K562 (cell line): ENCODE measurements around the gene WDR1. TPM values are rescaled to one million over a fixed set of nuclear protein-coding genes. Genes with fewer than 3 reads are reported as not detected.
A peak's percentile ranks its signal among the peaks of the same experiment; 100 is the strongest.

ENCODE experiments used
- ATAC-seq: fragments of 200-7000 bp; cut with Tn5 transposase; 3 replicates; pipeline ENCODE4 v1.9.1; 2020; ENCODE audit warnings: moderate library complexity
- BruUV-seq: library from RNA; stranded (reverse); fragments of 400-500 nt; replicated peaks from 2 replicates; lab custom pipeline; 2021; lab: Mats Ljungman, UMichigan
- CTCF ChIA-PET: fragments of 300-600 bp; formaldehyde crosslinking; extraction: SDS; loops from one replicate; lab custom pipeline; 2021; ENCODE audit warnings: low intra/inter-chr PET ratio; lab: Yijun Ruan, JAX
- POLR2A ChIA-PET: fragments of 300-600, 350-650 bp; sonication (Branson Sonifier 250); formaldehyde crosslinking; extraction: SDS; loops from one replicate; lab custom pipeline; 2021; ENCODE audit warnings: antibody characterized with exemption, inconsistent platforms; lab: Yijun Ruan, JAX
- DNase-seq, 4 experiments: peaks; one replicate each; pipeline versions ENCODE4 v3.0.0 to v3.0.0-alpha.2; 2011 to 2018; ENCODE audit warnings: low spot score in 3 of 4, mixed read lengths in 3 of 4; ENCODE audit errors: extremely low read depth in 1 of 4
- FAIRE-seq: peaks from 2 replicates; lab custom pipeline; 2011; peaks lifted over from hg19 to GRCh38; lab: Jason Lieb, UNC
- H2AFZ ChIP-seq: 2 replicates; pipeline ENCODE4 v1.6.0; 2011; ENCODE audit warnings: low read depth, low read length, control low read depth, inconsistent platforms
- H3K27ac ChIP-seq: fragments of 200-600 bp; 3 replicates; pipeline ENCODE4 v1.8.0; 2011; ENCODE audit warnings: low read depth, mild to moderate bottlenecking, control low read depth, inconsistent platforms, low read length, moderate library complexity, mixed read lengths; ENCODE audit errors: extremely low read depth
- H3K27me3 ChIP-seq, 2 experiments: fragments of 300-600 bp in 1 of 2; 2 replicates in 1 of 2; 3 replicates in 1 of 2; pipeline versions ENCODE4 v1.6.0 to v1.8.0; 2011; ENCODE audit warnings: inconsistent platforms in 2 of 2, low read length in 2 of 2, mild to moderate bottlenecking in 1 of 2, mixed read lengths in 1 of 2, moderate library complexity in 1 of 2; ENCODE audit not compliant: control insufficient read depth in 2 of 2, insufficient read depth in 2 of 2
- H3K36me3 ChIP-seq: fragments of 300-600 bp; 3 replicates; pipeline ENCODE4 v1.8.0; 2011; ENCODE audit warnings: mild to moderate bottlenecking, low read length, inconsistent platforms; ENCODE audit not compliant: control insufficient read depth, insufficient read depth
- H3K4me1 ChIP-seq, 2 experiments: fragments of 200-600 bp in 1 of 2; replicated peaks in 1 of 2; 2 replicates in 1 of 2; 3 replicates in 1 of 2; pipeline versions ENCODE4 v1.5.1 to v1.8.0; 2011; ENCODE audit warnings: inconsistent platforms in 2 of 2, low read length in 2 of 2, mild to moderate bottlenecking in 1 of 2, mixed read lengths in 1 of 2, moderate library complexity in 1 of 2; ENCODE audit not compliant: control insufficient read depth in 2 of 2, insufficient read depth in 2 of 2
- H3K4me2 ChIP-seq: 2 replicates; pipeline ENCODE4 v1.6.1; 2011; ENCODE audit warnings: low read length, control low read depth, inconsistent platforms, mixed read lengths; ENCODE audit not compliant: insufficient read depth
- H3K4me3 ChIP-seq: fragments of 200-600 bp; sonication (generic), shearing (Covaris generic); 2 replicates; pipeline ENCODE4 v1.5.1; 2016; ENCODE audit warnings: control low read depth, inconsistent platforms
- H3K79me2 ChIP-seq: fragments of 200-600 bp; 3 replicates; pipeline ENCODE4 v1.8.0; 2011; ENCODE audit warnings: low read length, inconsistent platforms; ENCODE audit not compliant: control insufficient read depth, insufficient read depth
- H3K9ac ChIP-seq, 2 experiments: 2 replicates each; pipeline versions ENCODE4 v1.6.0 to v1.6.1; 2011; ENCODE audit warnings: low read depth in 2 of 2, low read length in 2 of 2, control low read depth in 1 of 2, inconsistent platforms in 1 of 2, mild to moderate bottlenecking in 1 of 2, mixed read lengths in 1 of 2; ENCODE audit not compliant: insufficient read depth in 1 of 2
- H3K9me1 ChIP-seq: one replicate; pipeline ENCODE4 v1.6.0; 2011; ENCODE audit warnings: inconsistent platforms, mild to moderate bottlenecking, low read length, moderate library complexity; ENCODE audit not compliant: control insufficient read depth, insufficient read depth
- H3K9me3 ChIP-seq: replicated peaks from 2 replicates; pipeline ENCODE4 v1.5.1; 2011; ENCODE audit warnings: low read depth, low read length, inconsistent platforms; ENCODE audit not compliant: control insufficient read depth, insufficient read depth
- H4K20me1 ChIP-seq: replicated peaks from 2 replicates; pipeline ENCODE4 v1.6.1; 2011; ENCODE audit warnings: low read length, inconsistent platforms, mixed read lengths; ENCODE audit not compliant: control insufficient read depth, insufficient read depth
- ASH1L ChIP-seq: fragments of 450-650 bp; IDR thresholded peaks from 2 replicates; pipeline ENCODE4 v1.6.1; 2018; ENCODE audit warnings: borderline replicate concordance, mild to moderate bottlenecking, low read depth; ENCODE audit not compliant: partially characterized antibody
- ATF4 ChIP-seq: fragments of 450-650 bp; formaldehyde crosslinking; IDR thresholded peaks from 2 replicates; pipeline ENCODE4 v1.4.0; 2022; ENCODE audit warnings: mild to moderate bottlenecking, moderate library complexity
- CBFA2T2 ChIP-seq: fragments of 450-650 bp; conservative IDR thresholded peaks from 2 replicates; pipeline ENCODE4 v1.6.1; 2017; ENCODE audit warnings: mild to moderate bottlenecking
- FOXK1 ChIP-seq: sonication (generic); formaldehyde crosslinking; IDR thresholded peaks from 2 replicates; pipeline ENCODE4 v1.8.0; 2022; ENCODE audit warnings: missing genetic modification reagents, mild to moderate bottlenecking, borderline replicate concordance
- GATAD2B ChIP-seq: fragments of 450-650 bp; IDR thresholded peaks from 2 replicates; pipeline ENCODE4 v1.6.1; 2017; ENCODE audit warnings: mild to moderate bottlenecking, borderline replicate concordance
- HDAC1 ChIP-seq, 2 experiments: fragments of 450-650 bp; IDR thresholded peaks; 2 replicates each; pipeline ENCODE4 v1.6.1; 2016 to 2017; ENCODE audit warnings: inconsistent platforms in 1 of 2, mild to moderate bottlenecking in 1 of 2, moderate library complexity in 1 of 2
- HMG20B ChIP-seq: fragments of 250-450 bp; sonication (Bioruptor Pico); IDR thresholded peaks from 2 replicates; pipeline ENCODE4 v1.5.0; 2021; ENCODE audit warnings: mild to moderate bottlenecking
- HNRNPH1 ChIP-seq: fragments of 200-400 bp; formaldehyde crosslinking; optimal IDR thresholded peaks from 2 replicates; pipeline ENCODE3; 2017; ENCODE audit warnings: low read depth, mild to moderate bottlenecking, low read length, moderate library complexity
- MAFK ChIP-seq: IDR thresholded peaks from 2 replicates; pipeline ENCODE4 v1.6.1; 2011; ENCODE audit warnings: low read length, improper control_type of control experiment
- MITF ChIP-seq: IDR thresholded peaks from 2 replicates; pipeline ENCODE4 v1.6.1; 2014; ENCODE audit warnings: antibody characterized with exemption
- MTA1 ChIP-seq: fragments of 450-650 bp; IDR thresholded peaks from 2 replicates; pipeline ENCODE4 v1.6.1; 2017; ENCODE audit warnings: borderline replicate concordance
- NFIX ChIP-seq: fragments of 250-450 bp; sonication (Bioruptor Pico); IDR thresholded peaks from 2 replicates; pipeline ENCODE4 v1.4.0; 2020; ENCODE audit warnings: low read depth, mild to moderate bottlenecking, moderate library complexity
- PCBP2 ChIP-seq: fragments of 200-400 bp; formaldehyde crosslinking; IDR thresholded peaks from 2 replicates; pipeline ENCODE4 v1.6.1; 2018; ENCODE audit warnings: low read length, low read depth, mild to moderate bottlenecking, moderate library complexity; ENCODE audit not compliant: poor library complexity, severe bottlenecking
- RHOXF2B ChIP-seq: fragments of 250-450 bp; sonication (Bioruptor Pico); conservative IDR thresholded peaks from 2 replicates; pipeline ENCODE4 v1.5.1; 2021
- ZBTB11 ChIP-seq, 3 experiments: fragments of 200-800 bp in 1 of 3; fragments of 250-450 bp in 1 of 3; fragments of 450-650 bp in 1 of 3; sonication (Bioruptor Pico) in 1 of 3; sonication (Bioruptor generic) in 1 of 3; formaldehyde crosslinking in 1 of 3; IDR thresholded peaks; 2 replicates each; pipeline versions ENCODE4 v1.6.1 to v1.8.0; 2016 to 2022; ENCODE audit warnings: mild to moderate bottlenecking in 2 of 3, missing genetic modification characterization in 2 of 3, missing compliant biosample characterization in 1 of 3, moderate library complexity in 1 of 3
- ZSCAN32 ChIP-seq: fragments of 450-650 bp; formaldehyde crosslinking; IDR thresholded peaks from 2 replicates; pipeline ENCODE4 v1.4.0; 2020; ENCODE audit warnings: mild to moderate bottlenecking, moderate library complexity
- ZZZ3 ChIP-seq: fragments of 450-650 bp; IDR thresholded peaks from 2 replicates; pipeline ENCODE4 v1.6.1; 2016; ENCODE audit warnings: antibody characterized with exemption, mild to moderate bottlenecking, moderate library complexity
- WGBS: fragments of 100-300 bp; shearing (Covaris generic); methylation state at CpG from one replicate; pipeline ENCODE4 v1.1.6; 2016; ENCODE audit warnings: low coverage, mixed read lengths; ENCODE audit not compliant: insufficient coverage; ENCODE audit errors: missing lambda C conversion rate; 5-methylcytosine and 5-hydroxymethylcytosine counted together
- in situ Hi-C: fragments of 300-500 bp; cut with MboI; formaldehyde crosslinking; loops from 4 replicates; pipeline ENCODE4 v1.15.0; 2018; ENCODE audit warnings: inconsistent platforms, mixed read lengths
- intact Hi-C: fragments of 100-400 bp; cut with micrococcal nuclease; formaldehyde crosslinking; loops from 2 replicates; pipeline ENCODE4 v1.14.2; 2022
- polyA plus RNA-seq, 8 experiments: library from polyadenylated mRNA; depleted of rRNA in 4 of 8; stranded (reverse) in 5 of 8; unstranded in 3 of 8; fragments of >200 nt; fragmentation: Nextera tagmentation in 2 of 8; fragmentation: Illumina TruSeq in 1 of 8; extraction: Ambion mirVana in 2 of 8; extraction: Trizol in 1 of 8; gene quantifications; 2 replicates each; pipeline versions ENCODE4 v1.2.1 to v1.2.3, GENCODE V29; 2011 to 2014; ENCODE audit warnings: inconsistent platforms in 1 of 8, missing spikeins in 1 of 8
- total RNA-seq, 7 experiments: library from RNA; depleted of rRNA in 6 of 7; stranded (reverse); fragments of >200 nt in 6 of 7; fragmentation: Illumina TruSeq in 2 of 7; extraction: Trizol in 2 of 7; gene quantifications; 2 replicates each; pipeline versions ENCODE4 v1.2.1 to v1.2.3, GENCODE V29; 2011 to 2021; ENCODE audit warnings: low replicate concordance in 1 of 7

The WDR1 gene
- total and polyA plus RNA-seq, 9 of the 15 experiments (the other 6 are each of a cell fraction or from before 2014, with no cell fraction given): 16.1 to 213 (median 125) TPM

- TF ChIP-seq ZBTB11 (CRISPR knock-in tag; IDR thresholded peaks at IDR 0.05) (no peak), ZZZ3 (no peak)
These were observed 2.0 kb downstream of the WDR1 start (continued) for GRCh38 chr4:10114607-10115006.

GRCh38 chr4:10114147-10114546 lies 2.5 kb downstream of the WDR1 start:
- no TSS peak for BruUV-seq
- ChIA-PET CTCF (no interaction called here), POLR2A (interaction anchor here (0.6 to 3.8 kb wide), 6 partner anchors 9 to 253 kb away, joined by 3 to 23 read pairs (median 4); no protein-coding TSS in a partner anchor)
- Histone ChIP-seq H4K20me1 (peaks cover 41% of the 10 kb centered on the region), H3K4me2 (no peak overlapping the region), H3K9me3 (no peaks in the 10 kb centered on the region), H3K4me1 (peaks cover 22 to 30% of the 10 kb centered on the region in 2 experiments), H3K27ac (no peak overlapping the region), H3K27me3 (no peaks in the 10 kb centered on the region), H3K36me3 (peaks cover 66% of the 10 kb centered on the region), H2AFZ (no peak overlapping the region), H3K4me3 (no peak overlapping the region), H3K79me2 (peaks cover 83% of the 10 kb centered on the region), H3K9me1 (peaks cover 8% of the 10 kb centered on the region), H3K9ac (peak overlapping the region in 1 of 2 experiments; percentile 95; a peak in 1 of 4 replicates)
- in situ Hi-C loops: no loop called here
- ATAC-seq (no peak), FAIRE-seq (no peak), DNase-seq (no peak)
- intact Hi-C loops: no loop called here
- 94% methylated on average over 4 of the region's 4 CpGs for WGBS
- TF ChIP-seq PCBP2 (no peak), NFIX (no peak), MTA1 (no peak), ZSCAN32 (CRISPR knock-in tag) (no peak), HNRNPH1 (no peak), FOXK1 (no peak), HMG20B (CRISPR knock-in tag) (no peak), MITF (no peak), RHOXF2B (CRISPR knock-in tag) (no peak), MAFK (no peak), ASH1L (no peak), ATF4 (no peak), GATAD2B (no peak), CBFA2T2 (no peak), HDAC1 (IDR thresholded peaks at IDR 0.05) (no peak)
